ENCODE measurements around the gene MCM3AP.

MCM3AP gene

GRCh38 chr21:46218906-46219590 is 66.4 kb downstream of the MCM3AP start:
- no peak for DNase-seq (ENCODE audit: low read depth in 2 of 2)

- DNase-seq (ENCODE audit: low read depth in 2 of 2), result no peak
Measured at GRCh38 chr21:46217511-46218196, 67.8 kb downstream of the MCM3AP start.

GRCh38 chr21:46216132-46216747 is 69.2 kb downstream of the MCM3AP start:
- no peak for DNase-seq (ENCODE audit: low read depth in 2 of 2)

GRCh38 chr21:46215436-46216131 is 69.8 kb downstream of the MCM3AP start:
- DNase-seq (ENCODE audit: low read depth in 2 of 2), result no peak

- DNase-seq (ENCODE audit: low read depth in 2 of 2), result no peak
Measured at GRCh38 chr21:46214478-46215340, 70.7 kb downstream of the MCM3AP start.

- DNase-seq (ENCODE audit: low read depth in 2 of 2), result no peak
Measured at GRCh38 chr21:46213620-46214286, 71.7 kb downstream of the MCM3AP start.

GRCh38 chr21:46212721-46213484 is 72.5 kb downstream of the MCM3AP start:
- no peak for DNase-seq (ENCODE audit: low read depth in 2 of 2)

- DNase-seq (ENCODE audit: low read depth in 2 of 2), result no peak
Measured at GRCh38 chr21:46211786-46212720, 73.4 kb downstream of the MCM3AP start.

- DNase-seq (ENCODE audit: low read depth in 2 of 2), result no peak
Measured at GRCh38 chr21:46211376-46211775, 74.0 kb downstream of the MCM3AP start.

GRCh38 chr21:46210378-46211136 is 74.9 kb downstream of the MCM3AP start:
- no peak for DNase-seq (ENCODE audit: low read depth in 2 of 2)

GRCh38 chr21:46208761-46209721 is 76.4 kb downstream of the MCM3AP start:
- DNase-seq (ENCODE audit: low read depth in 2 of 2), result no peak

GRCh38 chr21:46207920-46208591 is 77.4 kb downstream of the MCM3AP start:
- no peak for DNase-seq (ENCODE audit: low read depth in 2 of 2)

GRCh38 chr21:46207006-46207919 is 78.1 kb downstream of the MCM3AP start:
- DNase-seq (ENCODE audit: low read depth in 2 of 2), result no peak

- DNase-seq (ENCODE audit: low read depth in 2 of 2), result no peak
Measured at GRCh38 chr21:46206163-46207005, 79.0 kb downstream of the MCM3AP start.

GRCh38 chr21:46205766-46206162 is 79.6 kb downstream of the MCM3AP start:
- DNase-seq (ENCODE audit: low read depth in 2 of 2), result no peak
